Measurements from ENCODE around the gene SLITRK1.

- TF ChIP-seq CTCF (IDR thresholded peaks at IDR 0.05) (no peak), POLR2A (IDR thresholded peaks at IDR 0.05) (no peak)
These were observed 13.8 kb upstream of the SLITRK1 start for GRCh38 chr13:83895994-83896580.

Data from right lobe of liver (tissue), 4 donors.